Measurements from ENCODE around the gene HSP90AB1.

Gene HSP90AB1

DNA sequence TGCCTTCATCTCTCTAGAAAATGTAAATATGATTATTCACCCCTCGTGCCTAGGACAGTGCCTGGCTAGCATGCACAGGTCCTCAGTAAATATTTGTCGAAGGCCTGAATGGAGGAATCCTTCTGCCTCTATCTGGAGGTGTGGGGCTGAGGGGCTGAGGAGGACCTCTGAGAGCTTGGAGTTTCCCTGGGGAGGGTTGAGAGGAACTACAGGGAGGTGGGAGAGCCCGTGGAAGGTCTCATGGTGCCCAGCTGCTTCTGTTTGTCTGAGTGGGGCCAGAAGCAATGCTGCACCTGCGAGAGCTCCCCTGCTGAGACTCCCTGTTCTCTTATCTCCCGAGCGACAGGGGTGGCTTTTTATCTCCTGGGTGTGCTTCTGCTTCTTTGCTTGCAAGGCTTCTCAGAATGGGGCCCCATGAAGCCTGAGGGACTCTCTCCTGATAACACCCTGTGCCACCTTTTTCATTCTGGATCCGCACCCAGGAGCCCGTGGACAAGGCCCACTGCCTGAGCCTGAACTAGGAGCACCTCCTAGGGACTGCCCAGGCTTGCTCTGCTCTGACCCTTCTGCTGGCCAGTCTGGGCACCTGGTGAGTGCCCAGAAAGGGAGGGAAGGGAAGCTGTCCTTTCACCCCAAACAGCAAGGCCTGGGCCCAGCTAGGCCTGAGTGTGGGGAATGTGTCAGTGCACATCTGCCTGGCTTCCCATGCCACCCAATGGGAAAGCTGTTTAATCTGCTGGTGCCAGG is 21.1 kb upstream of the HSP90AB1 start (continued):
- TF ChIP-seq ZNF266 (tag by site-specific recombination; IDR thresholded peaks at IDR 0.05; ENCODE audit: low read depth) (no peak), ZNF2 (tag by site-specific recombination; IDR thresholded peaks at IDR 0.05) (no peak), ZNF830 (tag by site-specific recombination; IDR thresholded peaks at IDR 0.05; ENCODE audit: low read depth) (no peak), KLF1 (tag by site-specific recombination; IDR thresholded peaks at IDR 0.05) (no peak), ZNF623 (tag by site-specific recombination; IDR thresholded peaks at IDR 0.05) (no peak), YY2 (tag by site-specific recombination; IDR thresholded peaks at IDR 0.05) (no peak), ZNF571 (tag by site-specific recombination; IDR thresholded peaks at IDR 0.05) (no peak), GLI4 (tag by site-specific recombination; IDR thresholded peaks at IDR 0.05) (no peak), ZNF654 (tag by site-specific recombination; IDR thresholded peaks at IDR 0.05; ENCODE audit: low read depth) (no peak), ZNF214 (tag by site-specific recombination; IDR thresholded peaks at IDR 0.05; ENCODE audit: borderline replicate concordance) (no peak), ZNF112 (tag by site-specific recombination; IDR thresholded peaks at IDR 0.05) (no peak), ZNF16 (tag by site-specific recombination; IDR thresholded peaks at IDR 0.05; ENCODE audit: low read depth) (no peak), ZNF639 (tag by site-specific recombination; IDR thresholded peaks at IDR 0.05) (no peak), OSR2 (tag by site-specific recombination; IDR thresholded peaks at IDR 0.05) (peak; percentile 87), SCRT2 (tag by site-specific recombination; IDR thresholded peaks at IDR 0.05) (no peak), GLI2 (tag by site-specific recombination; IDR thresholded peaks at IDR 0.05; ENCODE audit: borderline replicate concordance, low read depth) (no peak), ZBTB8A (tag by site-specific recombination; IDR thresholded peaks at IDR 0.05) (peak; percentile 60), YY1 (tag by site-specific recombination; IDR thresholded peaks at IDR 0.05) (no peak), ZNF114 (tag by site-specific recombination; IDR thresholded peaks at IDR 0.05) (no peak), ZNF341 (tag by site-specific recombination; IDR thresholded peaks at IDR 0.05; ENCODE audit: low read depth) (peak; percentile 63), ZNF202 (tag by site-specific recombination; IDR thresholded peaks at IDR 0.05; ENCODE audit: borderline replicate concordance) (no peak), BCL11B (tag by site-specific recombination; IDR thresholded peaks at IDR 0.05; ENCODE audit: low read depth) (no peak), ZIC2 (tag by site-specific recombination; IDR thresholded peaks at IDR 0.05) (peak; percentile 95), ZNF391 (tag by site-specific recombination; IDR thresholded peaks at IDR 0.05; ENCODE audit: borderline replicate concordance, low read depth) (no peak), ZNF660 (tag by site-specific recombination; IDR thresholded peaks at IDR 0.05) (no peak), ZNF747 (tag by site-specific recombination; IDR thresholded peaks at IDR 0.05) (no peak), ZNF677 (tag by site-specific recombination; IDR thresholded peaks at IDR 0.05) (no peak), ZBTB26 (tag by site-specific recombination; optimal IDR thresholded peaks at IDR 0.05) (no peak), ZNF423 (tag by site-specific recombination; IDR thresholded peaks at IDR 0.05) (peak; percentile 59), ZEB2 (tag by site-specific recombination; IDR thresholded peaks at IDR 0.05) (no peak)
- TF ChIP-seq, protein P1, sequence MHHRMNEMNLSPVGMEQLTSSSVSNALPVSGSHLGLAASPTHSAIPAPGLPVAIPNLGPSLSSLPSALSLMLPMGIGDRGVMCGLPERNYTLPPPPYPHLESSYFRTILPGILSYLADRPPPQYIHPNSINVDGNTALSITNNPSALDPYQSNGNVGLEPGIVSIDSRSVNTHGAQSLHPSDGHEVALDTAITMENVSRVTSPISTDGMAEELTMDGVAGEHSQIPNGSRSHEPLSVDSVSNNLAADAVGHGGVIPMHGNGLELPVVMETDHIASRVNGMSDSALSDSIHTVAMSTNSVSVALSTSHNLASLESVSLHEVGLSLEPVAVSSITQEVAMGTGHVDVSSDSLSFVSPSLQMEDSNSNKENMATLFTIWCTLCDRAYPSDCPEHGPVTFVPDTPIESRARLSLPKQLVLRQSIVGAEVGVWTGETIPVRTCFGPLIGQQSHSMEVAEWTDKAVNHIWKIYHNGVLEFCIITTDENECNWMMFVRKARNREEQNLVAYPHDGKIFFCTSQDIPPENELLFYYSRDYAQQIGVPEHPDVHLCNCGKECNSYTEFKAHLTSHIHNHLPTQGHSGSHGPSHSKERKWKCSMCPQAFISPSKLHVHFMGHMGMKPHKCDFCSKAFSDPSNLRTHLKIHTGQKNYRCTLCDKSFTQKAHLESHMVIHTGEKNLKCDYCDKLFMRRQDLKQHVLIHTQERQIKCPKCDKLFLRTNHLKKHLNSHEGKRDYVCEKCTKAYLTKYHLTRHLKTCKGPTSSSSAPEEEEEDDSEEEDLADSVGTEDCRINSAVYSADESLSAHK (tag by site-specific recombination; IDR thresholded peaks at IDR 0.05), result no peak
- TF ChIP-seq, protein P2, sequence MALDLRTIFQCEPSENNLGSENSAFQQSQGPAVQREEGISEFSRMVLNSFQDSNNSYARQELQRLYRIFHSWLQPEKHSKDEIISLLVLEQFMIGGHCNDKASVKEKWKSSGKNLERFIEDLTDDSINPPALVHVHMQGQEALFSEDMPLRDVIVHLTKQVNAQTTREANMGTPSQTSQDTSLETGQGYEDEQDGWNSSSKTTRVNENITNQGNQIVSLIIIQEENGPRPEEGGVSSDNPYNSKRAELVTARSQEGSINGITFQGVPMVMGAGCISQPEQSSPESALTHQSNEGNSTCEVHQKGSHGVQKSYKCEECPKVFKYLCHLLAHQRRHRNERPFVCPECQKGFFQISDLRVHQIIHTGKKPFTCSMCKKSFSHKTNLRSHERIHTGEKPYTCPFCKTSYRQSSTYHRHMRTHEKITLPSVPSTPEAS (tag by site-specific recombination; IDR thresholded peaks at IDR 0.05), result no peak
- TF ChIP-seq, protein P3, sequence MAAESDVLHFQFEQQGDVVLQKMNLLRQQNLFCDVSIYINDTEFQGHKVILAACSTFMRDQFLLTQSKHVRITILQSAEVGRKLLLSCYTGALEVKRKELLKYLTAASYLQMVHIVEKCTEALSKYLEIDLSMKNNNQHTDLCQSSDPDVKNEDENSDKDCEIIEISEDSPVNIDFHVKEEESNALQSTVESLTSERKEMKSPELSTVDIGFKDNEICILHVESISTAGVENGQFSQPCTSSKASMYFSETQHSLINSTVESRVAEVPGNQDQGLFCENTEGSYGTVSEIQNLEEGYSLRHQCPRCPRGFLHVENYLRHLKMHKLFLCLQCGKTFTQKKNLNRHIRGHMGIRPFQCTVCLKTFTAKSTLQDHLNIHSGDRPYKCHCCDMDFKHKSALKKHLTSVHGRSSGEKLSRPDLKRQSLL (tag by site-specific recombination; IDR thresholded peaks at IDR 0.05), result no peak
- TF ChIP-seq, protein P4, sequence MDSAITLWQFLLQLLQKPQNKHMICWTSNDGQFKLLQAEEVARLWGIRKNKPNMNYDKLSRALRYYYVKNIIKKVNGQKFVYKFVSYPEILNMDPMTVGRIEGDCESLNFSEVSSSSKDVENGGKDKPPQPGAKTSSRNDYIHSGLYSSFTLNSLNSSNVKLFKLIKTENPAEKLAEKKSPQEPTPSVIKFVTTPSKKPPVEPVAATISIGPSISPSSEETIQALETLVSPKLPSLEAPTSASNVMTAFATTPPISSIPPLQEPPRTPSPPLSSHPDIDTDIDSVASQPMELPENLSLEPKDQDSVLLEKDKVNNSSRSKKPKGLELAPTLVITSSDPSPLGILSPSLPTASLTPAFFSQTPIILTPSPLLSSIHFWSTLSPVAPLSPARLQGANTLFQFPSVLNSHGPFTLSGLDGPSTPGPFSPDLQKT (IDR thresholded peaks at IDR 0.05; ENCODE audit: borderline replicate concordance, low read depth, low read length), result no peak
